ENCODE data around the gene ADAMTS15.
A peak's percentile ranks its signal among the peaks of the same experiment; 100 is the strongest.

ADAMTS15 gene

DNA sequence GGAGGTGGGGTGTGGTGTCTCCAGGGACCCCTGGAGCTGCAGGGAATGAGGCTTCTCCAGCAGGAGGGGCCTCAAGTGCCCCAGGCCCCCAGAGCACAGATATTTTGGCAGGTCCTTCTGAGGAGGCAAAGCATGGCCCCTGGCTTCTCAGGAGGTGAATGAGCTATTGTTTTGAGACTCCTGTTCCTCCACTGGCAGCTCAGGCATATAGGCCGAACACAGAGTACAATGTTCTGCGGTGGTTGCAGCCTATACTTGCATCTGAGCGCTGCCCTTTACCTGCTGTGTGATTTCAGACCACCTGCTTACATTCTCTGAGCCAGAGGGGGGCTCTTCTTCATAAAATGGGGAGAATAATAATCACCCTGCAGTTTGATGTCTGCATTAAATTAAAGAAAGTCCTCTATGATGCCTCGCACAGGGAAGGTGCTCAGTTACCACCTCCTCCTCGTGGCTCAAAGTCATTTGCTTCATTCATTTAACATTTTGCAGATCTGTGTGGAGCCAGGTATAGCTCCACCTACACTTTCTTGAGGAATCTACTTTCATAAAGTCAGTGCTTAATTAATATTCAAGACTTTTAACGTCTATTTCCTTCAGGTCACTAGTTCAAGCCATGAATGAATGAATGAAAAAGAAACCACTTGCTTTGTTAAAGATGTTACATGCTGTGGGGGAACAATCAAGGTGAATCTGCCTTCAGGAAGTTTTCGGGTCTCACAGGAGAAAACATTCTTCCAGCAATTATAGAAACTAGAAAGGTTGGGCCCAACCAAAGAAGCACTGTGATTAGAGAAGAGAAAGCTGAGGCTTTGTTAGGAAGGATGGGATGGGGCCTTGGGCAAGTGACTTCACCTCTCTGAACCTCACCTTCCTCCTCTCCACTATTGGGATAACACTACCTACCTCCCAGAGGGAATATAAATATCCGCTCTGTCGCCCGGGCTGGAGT lies 68.4 kb downstream of the ADAMTS15 start:
- TF ChIP-seq POLR2A (IDR thresholded peaks at IDR 0.05; ENCODE audit: low read depth, low read length): no peak
- no peak for DNase-seq (ENCODE audit: insufficient read length, low spot score)
- FAIRE-seq: no peak

DNA sequence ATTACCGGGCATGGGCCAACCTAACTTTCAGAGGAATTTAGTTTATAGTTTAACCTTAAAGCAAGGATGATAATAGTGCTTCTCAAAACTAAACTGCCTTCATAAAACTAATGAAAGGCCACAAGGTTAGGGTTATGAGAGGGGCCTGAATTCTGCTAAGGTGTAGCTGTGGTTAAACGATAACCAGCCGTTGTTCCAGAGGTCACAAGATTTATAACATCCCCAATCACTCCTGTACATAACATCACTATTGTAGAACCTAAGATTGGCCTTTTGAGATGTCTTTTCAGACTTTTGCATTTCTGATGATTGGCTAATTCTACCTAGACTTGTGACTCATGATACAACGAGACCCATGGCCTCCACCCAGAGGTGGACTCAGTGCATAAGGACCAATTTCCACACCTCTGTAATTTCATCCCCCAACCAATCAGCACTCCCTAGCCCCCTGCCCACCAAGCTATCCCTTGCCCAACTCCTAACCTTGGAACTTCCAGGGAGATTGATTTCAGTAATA lies 69.8 kb downstream of the ADAMTS15 start:
- TF ChIP-seq POLR2A (IDR thresholded peaks at IDR 0.05; ENCODE audit: low read depth, low read length): no peak
- FAIRE-seq (no peak), DNase-seq (ENCODE audit: insufficient read length, low spot score) (no peak)

DNA sequence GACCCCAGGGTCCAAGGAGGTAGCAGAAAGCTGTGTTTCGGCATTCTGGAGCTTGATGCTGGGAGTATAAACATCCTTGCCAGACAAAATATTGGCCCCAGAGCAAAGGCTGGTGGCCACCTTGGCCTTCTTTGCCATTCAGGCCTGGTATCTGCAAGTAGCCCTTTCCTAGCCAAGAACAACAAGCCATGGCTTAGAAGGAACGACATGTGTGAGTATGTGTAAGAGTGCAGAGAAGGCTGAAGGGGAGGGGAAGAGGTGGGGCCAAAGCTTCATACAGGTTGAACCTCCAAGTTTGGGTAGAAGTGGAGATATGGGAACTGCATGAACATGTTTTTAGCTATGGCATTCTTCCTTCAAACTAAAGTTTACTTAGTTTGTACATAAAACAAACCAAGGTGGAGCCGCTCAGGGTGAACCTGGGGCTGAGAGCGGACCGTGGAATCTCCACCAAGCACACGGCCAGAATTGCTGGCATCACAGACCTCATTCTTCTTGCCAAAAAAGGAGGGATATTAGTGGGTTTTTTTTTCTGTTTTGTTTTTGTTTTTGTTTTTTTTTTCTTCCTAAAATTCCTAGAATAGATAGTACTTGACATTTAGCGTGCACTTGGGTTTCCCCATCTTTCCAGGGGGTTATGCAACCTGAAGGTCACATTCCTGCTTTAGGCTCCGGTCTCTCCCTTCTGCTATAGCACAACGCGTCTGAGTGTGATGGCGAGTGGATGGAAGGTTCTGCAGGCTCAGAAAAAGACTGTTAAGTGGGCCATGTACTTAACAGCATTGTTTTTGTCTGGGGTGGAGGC lies 70.9 kb downstream of the ADAMTS15 start:
- no peak for FAIRE-seq
- no peak for TF ChIP-seq POLR2A (IDR thresholded peaks at IDR 0.05; ENCODE audit: low read depth, low read length)
- no peak for DNase-seq (ENCODE audit: insufficient read length, low spot score)

DNA sequence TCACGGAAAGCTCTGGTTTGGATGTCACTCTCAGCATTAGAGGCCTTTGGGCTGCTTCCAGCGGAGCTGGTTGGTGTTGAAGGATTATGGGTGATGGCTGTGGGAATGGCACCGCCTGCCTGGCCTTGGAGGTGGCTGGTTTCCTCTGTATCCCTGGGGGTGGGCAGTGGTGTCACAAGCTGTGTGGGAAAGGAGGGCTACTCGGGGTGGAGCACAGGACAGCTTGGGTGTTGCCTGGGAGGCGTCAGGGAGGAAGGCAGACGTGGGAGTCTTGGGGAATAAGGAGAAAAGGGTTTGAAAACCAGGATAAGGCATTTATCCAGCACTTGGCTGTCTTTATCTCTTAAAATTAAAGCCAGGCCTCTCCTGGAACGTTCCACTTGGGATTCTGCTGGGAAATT lies 71.8 kb downstream of the ADAMTS15 start:
- FAIRE-seq (no peak), DNase-seq (ENCODE audit: insufficient read length, low spot score) (no peak)

DNA sequence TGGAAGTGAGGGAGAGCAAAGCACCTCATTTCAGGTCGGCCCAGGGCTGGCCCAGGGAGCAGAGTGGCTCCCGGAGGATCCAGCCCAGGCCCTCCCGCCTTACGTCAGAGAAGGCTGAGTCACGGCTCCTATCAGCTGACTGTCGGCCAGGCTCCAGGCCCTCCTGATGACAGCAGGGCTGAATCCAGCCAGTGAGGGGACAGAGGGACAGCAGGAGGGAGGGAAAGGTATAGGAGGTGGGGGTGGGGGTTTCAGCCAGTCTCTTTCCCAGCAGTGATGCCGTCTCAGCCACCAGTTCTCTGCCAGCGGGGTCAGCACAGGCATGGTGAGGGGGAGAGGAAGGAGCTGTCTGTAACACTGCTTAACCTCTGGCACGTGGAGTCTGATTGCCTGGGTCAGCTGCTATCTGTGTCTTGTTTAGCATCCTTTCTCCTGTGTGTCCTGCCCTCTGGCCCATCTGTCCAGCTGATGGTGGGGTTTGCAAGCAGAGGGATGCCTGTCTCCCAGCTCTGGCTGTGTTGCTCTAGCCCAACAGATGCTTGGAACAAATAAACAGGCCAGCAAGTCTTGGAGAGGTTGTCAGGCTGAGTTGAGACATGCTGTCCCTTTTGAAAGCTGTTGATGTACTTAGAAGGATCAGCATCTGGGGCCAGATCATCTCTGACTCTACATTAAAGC lies 74.0 kb downstream of the ADAMTS15 start:
- TF ChIP-seq POLR2A (IDR thresholded peaks at IDR 0.05; ENCODE audit: low read depth, low read length): no peak; the same call in 1 of the 2 replicates
- DNase-seq (ENCODE audit: insufficient read length, low spot score) (peak; percentile 73), FAIRE-seq (peak; percentile 45)

More for the DNA sequence above, 71.8 kb downstream of the ADAMTS15 start:
- no peak for TF ChIP-seq POLR2A (IDR thresholded peaks at IDR 0.05; ENCODE audit: low read depth, low read length)

DNA sequence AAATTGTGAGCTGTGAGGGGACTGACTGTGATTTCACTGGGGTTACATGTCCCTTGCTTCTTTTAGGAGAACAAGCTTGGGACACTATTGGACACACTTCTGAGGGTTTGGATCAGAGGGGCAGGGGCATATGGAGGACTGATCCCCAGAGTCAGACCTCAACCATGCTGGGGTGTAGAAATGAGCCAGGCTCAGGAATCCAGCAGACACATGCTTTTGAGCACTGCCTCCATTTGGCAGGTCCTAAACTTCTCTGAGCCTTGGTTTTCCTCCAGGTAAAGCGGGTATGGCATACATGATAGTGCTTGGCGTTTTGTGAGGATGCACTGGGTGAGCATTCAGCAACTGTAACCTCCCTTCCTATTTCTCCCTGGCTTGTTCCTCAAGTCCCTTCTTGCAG lies 74.7 kb downstream of the ADAMTS15 start:
- DNase-seq (ENCODE audit: insufficient read length, low spot score) (no peak), FAIRE-seq (no peak)
- TF ChIP-seq POLR2A (IDR thresholded peaks at IDR 0.05; ENCODE audit: low read depth, low read length): no peak

DNA sequence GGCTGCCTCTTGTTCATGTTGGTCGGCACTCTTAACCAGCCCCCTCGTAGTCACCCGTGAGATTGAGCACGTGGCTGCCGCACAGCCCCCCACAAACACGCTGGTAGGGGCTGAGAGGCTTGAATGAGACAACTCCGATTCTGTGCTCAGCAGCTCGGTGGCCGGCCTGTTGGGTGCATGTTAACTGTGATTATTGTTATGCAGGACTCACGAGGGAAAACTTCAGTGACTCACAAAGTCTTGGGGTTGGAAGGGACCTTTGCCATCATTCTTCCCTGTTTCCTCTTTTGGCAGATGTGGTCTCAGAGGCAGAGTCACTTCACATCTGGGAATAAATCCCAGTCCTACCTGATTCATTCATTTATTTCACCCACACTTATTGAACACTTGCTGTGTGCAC lies 75.2 kb downstream of the ADAMTS15 start:
- DNase-seq (ENCODE audit: insufficient read length, low spot score): peak; percentile 25
- no peak for TF ChIP-seq POLR2A (IDR thresholded peaks at IDR 0.05; ENCODE audit: low read depth, low read length)
- peak; percentile 48 for FAIRE-seq

DNA sequence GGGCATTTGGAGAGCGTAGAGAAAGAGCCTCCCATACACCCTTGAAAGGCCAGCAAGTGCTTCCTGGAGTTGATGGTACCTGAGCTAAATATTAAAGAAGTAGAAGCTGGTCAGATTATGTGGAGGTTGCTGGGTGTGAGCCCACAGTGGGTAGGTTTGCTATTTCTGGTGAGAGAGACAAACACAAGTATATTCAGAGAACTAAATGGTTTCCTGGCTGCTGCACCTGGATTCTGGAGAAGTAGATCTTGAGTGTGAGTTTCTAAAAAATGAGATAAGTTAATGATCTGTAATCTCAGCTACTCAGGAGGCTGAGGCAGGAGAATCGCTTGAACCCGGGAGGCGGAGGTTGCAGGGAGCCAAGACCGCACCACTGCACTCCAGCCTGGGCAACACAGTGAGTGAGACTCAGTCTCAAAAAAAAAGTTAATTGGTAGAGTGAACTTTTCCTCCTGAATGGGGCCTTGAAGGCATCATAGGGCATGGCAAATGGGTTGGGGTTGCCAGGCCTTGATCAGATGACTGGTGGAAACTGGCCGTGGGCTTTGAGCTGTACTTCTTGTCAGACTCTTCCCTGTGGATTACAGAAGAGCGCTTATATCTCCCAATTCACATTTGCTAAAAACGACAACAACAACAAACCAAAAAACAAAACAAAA lies 75.8 kb downstream of the ADAMTS15 start:
- no peak for FAIRE-seq
- TF ChIP-seq POLR2A (IDR thresholded peaks at IDR 0.05; ENCODE audit: low read depth, low read length): no peak

DNA sequence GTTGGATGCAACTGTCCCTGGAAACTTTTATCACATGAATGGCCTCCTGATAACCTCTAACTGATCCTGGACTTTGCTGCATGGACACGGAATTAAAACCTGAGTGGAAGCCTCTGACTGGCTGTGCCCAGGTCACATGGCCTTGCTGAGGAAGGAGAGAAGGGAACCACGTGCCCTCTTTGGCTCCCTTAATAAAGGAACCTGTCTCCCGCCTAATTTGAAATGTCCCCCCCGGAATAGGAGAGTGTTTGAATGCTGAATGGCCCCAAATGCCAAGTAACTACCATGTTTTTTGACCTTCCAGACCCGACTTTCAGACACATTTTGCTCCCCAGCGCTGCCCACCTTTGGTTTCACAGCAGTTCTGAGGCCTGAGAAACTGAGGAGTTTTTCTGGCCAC lies 76.9 kb downstream of the ADAMTS15 start:
- no peak for TF ChIP-seq POLR2A (IDR thresholded peaks at IDR 0.05; ENCODE audit: low read depth, low read length)
- FAIRE-seq: no peak
- no peak for DNase-seq (ENCODE audit: insufficient read length, low spot score)

More for the DNA sequence above, 75.8 kb downstream of the ADAMTS15 start:
- DNase-seq (ENCODE audit: insufficient read length, low spot score): no peak

Data from H54 (cell line).